CD4-positive, alpha-beta T cell treated with Interleukin-17A for 1 hour (primary cell): ENCODE results near the gene EIF5A.

Experiments used
- DNase-seq: peaks from one replicate; pipeline ENCODE4 v3.0.0-alpha.2; 2020

EIF5A gene

DNA sequence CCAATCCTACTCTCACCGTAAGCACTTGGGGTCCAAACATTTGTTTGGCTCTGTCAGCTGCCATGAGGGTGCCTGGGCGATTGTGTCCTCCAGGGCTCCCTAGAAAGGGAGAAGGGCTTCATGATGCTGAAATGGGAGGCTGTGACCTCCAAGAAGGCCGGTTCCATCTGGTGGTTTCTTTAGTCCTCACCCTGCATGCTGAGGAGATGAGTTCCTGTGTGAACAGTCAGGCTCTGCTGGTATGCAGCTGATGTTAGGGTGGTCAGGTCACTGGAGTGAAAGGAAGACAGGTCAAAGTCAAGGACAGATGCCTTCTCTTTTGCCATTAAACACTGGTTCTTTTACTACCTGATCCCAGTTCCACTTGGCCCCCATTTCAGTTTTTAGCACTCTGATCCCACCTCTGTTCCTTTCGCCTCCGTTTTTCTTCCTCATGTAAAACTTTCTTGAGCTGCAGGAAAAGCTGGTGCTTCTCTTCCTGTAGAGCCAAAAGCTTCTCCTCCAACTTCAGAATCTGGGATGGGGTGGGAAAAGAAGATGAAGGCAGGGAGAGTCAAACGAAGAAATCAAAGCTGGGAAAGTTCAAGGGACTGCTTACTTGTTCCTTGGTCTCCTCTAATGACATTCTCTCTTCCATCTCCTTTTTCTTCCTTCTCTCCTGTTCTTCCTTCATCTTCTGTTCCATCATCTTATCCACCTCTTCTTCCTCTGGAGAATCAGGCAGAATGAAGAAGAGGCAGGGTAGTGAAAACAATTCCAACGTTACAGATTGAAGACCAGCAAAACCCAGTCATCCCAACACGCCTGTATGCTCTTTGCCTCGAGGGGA, 6.7 kb downstream of the EIF5A start:
- DNase-seq, result no peak

- DNase-seq, result peak; percentile 94
Measured at GRCh38 chr17:7314719-7315569, 7.5 kb downstream of the EIF5A start, which contains the start of gene GPS2. TSS of gene GPS2 (minus strand) at chr17:7315360. CDS start at chr17:7315052, 308 bp downstream.

- no peak for DNase-seq
Measured at GRCh38 chr17:7315570-7316235, 8.3 kb downstream of the EIF5A start.

- DNase-seq, result no peak
Measured at GRCh38 chr17:7317161-7317803, 9.9 kb downstream of the EIF5A start.

DNA sequence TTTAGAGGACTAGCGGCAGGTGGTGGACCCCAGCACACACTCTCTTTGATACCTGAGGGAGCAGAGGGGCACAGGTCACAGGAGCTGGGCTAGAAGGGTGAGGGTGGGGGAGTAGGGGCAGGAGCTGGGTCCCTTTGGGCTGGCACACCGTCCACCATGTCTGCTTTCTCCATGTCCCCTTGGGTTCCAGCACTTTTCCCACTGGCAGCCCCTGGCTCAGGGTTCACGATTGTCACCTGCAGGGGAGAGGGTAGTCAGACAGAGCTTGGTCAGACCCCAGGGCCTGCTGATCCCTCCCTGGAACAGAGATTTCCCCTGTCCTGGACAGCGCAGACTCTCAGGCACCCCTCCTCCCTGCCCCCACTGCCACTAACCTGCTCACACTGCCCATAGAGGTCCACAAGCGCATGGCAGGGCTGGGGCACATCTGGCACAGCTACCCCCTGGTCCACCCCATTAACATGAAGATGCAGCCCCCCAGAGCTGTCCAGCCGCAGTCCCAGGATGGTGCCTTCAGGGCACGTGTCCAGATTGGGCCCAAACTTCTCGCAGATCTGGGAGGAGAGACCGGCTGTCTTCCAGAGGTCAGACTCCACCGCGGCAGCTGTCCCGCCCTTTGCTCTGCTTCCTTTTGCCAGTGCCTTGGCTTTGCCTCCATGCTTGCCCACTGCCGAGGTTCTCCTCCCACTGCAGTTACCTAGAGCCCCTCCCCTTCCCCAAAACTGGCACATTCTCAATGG, 10.9 kb downstream of the EIF5A start:
- DNase-seq, result no peak

GRCh38 chr17:7321466-7321865, 14.0 kb downstream of the EIF5A start:
- no peak for DNase-seq

DNA sequence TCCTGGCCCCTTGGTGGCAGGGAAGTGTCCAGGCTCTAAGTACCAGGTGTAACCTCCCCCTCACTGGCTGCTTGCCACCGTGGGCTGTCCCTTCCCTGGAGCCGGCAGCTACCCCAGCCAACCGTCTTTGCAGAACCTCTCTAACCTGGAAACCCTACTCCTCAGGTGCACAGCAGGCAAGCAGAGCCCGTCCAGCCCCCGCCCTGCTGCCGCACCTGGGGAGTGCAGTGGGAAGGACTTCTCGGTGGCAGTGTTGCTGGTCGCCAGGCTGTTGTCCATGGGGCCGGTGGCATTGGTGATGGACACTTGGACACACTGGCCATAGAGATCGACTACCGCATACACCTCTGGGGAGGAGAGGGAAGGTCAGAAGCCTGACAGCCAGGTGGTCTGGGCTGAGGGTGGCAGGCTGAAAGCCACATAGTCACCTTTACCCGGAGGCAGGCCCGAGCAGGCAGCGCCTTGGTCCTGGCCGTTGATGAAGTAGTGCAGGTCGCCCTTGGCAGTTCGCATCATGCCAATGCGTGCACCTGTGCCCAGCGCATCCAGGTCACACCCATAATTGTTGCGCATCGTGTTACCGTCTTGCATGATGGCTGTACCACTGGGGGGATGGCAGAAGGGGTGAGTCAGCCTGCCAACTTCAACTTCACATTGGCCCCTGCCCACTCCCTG, 15.2 kb downstream of the EIF5A start:
- DNase-seq, result no peak

- peak; percentile 70 for DNase-seq
Measured at GRCh38 chr17:7323731-7324437, 16.5 kb downstream of the EIF5A start.

DNA sequence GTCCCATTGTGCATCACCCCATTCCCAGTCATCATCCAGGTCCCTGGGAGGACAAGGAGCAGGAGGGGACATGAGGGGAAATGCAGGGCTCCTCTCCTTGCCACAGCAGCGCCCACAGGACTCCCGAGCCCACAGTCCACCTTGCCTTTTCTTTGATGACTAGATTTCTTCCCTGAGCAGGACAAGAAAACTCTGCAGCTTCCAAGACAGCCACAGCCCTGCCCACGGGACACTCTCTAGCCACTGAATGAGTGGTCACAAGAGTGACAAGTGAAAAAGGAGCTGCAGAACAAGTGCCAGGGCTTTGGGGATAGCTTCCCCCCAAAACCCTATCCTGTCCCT, 17.0 kb downstream of the EIF5A start:
- DNase-seq, result no peak

DNA sequence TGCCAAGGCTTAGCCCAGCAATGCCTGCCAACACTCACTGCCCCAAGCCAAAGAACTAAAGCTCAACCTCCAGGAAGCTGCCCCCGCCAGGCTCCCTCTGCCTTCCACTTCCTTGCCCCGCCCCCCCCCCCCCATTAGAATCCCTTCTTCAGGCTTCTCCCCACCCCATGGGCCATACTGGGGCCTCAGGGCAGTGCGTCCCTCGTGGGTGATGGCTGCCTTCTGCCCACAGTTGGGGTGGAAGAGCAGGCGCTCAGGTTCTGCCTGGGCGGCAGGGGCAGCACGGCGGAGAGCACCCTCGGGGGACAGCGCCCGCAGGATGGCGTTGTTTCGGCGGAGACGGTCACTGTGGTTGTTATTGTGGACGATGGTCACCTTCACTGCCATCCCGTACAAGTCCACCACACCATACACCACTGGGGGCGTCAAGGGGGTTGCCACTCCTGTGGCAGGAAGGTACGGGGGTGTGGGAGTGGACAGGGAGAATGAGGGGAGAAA, 17.7 kb downstream of the EIF5A start:
- no peak for DNase-seq

DNA sequence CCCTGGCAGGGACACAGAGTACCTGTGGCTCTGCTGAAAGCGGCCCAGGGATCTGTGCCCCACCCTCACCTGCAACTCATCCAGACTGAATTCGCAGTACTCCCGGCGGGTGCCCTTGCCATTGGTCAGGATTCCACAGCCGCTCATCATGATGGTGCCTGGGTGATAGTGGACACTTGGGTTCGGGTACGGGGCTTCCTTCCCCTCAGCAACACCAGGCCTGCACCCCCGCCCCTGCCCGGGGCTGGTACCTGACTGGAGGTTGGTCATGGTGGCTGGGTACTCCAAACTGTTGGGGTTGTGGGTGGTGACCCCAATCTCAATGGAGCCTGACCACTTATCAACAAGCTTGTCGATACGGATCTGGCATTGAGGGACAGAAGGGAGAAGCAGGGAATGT, 18.8 kb downstream of the EIF5A start:
- DNase-seq, result no peak

DNA sequence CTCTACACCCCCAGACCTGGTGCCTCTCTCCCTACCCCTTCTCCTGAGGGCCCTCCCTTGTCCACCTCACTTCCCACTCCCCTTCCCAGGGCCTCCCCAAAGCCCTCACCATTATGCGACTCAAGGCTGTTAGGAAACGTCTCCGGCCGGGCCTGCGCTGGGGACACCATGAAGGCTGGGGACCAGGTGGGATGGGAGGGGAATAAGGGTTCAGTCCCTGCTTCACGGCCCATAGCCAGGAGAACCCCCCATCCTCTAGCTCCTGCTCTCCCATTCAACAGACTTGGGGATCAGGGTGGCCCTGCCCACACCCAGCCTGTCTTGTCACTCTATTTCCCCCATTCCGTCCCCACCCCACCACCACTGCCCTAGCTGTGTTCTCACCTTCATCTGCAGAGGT, 19.6 kb downstream of the EIF5A start:
- DNase-seq, result no peak

GRCh38 chr17:7327501-7327900, 20.1 kb downstream of the EIF5A start:
- DNase-seq, result no peak

DNA sequence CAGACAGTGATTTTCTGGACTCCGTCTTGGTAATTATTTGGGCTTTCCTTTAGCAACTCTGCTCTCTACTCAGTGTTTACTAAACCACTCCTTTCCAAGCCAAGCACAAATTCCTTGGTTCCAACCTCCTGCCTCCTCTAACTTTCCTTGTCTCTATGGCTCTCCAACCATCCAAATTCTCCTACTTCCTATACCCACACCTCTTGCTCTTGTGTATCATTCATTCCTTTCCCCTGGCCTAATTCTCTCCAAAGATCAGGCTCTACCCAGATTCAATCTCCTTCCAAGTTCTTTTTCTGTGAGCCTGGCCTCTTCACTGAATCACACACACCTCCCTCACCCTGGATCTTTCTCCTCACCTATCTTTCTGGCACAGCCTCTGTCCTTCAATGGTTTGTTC, 20.6 kb downstream of the EIF5A start:
- DNase-seq, result no peak

DNA sequence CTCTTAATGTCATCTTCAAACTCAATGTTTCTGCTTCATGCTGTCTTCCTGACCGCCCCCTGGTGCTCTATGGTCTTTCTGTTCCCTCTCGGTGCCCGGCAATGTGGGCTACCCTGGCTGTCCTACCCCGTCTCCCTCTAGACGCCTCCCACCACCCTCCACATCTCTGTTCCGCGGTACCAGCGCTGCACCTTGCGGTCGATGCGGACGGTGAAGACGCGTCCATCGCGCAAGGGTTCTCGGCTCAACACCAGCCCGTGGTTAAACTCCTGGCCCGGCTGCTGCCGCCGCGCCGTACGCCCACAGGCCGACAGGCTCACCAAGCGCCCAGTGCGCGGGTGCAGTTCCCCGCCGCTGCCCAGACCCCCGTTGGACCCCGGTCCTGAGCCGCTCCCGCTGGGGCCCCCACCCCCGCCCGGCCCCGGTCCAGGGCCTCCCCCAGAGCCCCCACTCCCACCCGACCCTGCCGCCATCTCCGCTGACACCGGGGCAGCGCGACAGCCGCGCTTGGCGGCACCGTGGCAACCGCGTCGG, 21.5 kb downstream of the EIF5A start, which contains the start of gene NEURL4:
NEURL4 (minus strand) TSS at position 496 of the 534 bp plus-strand sequence; CDS start at position 473, 23 bp downstream.
- DNase-seq, result peak; percentile 53

DNA sequence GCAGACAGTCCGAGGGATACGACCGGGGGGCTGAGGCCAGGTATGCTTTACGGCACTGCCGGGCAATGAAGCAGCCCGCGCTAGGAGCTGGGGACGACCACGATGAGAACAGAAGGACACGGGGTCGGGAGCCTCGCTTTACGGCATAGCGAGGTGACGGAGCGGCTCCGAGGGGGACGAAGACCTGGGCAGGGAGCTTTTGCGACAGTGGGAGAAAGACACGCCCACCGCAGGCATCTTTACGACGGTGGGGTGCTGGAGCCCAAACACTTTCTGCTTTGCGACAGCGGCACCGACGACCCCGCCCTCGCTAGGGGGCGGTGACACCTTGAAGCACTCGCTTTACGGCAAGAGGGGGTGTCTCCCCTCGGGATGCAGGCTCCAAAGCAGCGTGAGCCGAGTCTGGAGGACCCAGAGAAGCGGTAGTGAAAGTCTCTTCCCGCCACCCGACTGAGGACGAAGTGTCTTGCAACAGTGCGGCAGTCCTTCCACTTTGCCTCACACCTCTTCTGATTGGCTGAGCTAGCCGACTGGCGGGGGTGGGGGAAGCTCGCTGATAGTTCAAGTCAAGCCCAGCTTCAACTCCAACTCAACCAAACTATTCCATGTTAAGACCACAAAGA, 22.1 kb downstream of the EIF5A start:
- peak; percentile 98 for DNase-seq

GRCh38 chr17:7329997-7330637, 22.7 kb downstream of the EIF5A start:
- peak; percentile 86 for DNase-seq

DNA sequence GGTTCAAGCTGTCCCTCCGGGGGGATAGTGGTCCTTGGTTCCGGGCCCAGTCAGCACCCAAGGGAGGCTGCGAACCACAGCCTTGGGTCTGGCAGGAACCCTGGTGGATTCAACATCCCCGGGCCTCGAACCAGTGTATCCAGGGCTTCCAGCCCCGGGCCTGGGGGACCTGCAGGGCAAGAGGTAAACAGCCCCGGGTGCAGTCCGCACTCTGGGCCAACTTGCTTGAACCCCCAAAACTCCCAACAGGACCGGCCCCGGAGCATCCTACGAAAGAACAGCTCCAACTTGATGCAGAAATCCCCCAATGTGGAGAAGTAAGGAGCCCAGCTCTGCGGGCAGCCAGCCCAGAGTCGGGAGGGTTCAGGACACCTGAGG, 23.2 kb downstream of the EIF5A start:
- DNase-seq, result no peak

DNA sequence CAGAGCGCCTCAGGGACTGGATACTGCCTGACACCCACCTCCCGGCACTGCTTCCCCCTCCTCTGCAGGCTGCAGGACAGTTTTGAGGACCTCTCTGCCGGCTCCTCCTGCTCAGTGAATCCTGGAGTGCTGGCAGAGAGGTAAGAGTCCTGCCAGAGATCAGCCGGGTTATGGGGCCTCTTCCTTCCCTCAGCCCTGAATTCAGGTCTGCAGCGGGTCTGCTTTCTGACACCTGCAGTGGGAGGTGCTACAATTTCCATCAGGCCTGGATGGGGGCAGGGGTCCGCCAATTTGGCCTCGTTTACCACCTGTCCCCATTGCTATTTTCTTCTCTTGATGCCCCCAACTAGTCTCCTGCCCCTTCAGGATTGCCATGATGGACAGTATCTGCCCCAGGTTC, 24.7 kb downstream of the EIF5A start:
- no peak for DNase-seq
